HG02973 (cell line): ENCODE data around the gene FAM78A.
"Not testable (repeated sequence)": the region's sequence is repeated elsewhere in the genome, so short reads cannot be mapped to it uniquely, and the experiment has no call there.

Source experiments
- ATAC-seq: cut with Tn5 transposase; IDR thresholded peaks from one replicate; pipeline ENCODE4 v1.9.1; 2021; ENCODE audit warnings: moderate library complexity; ENCODE audit not compliant: unreplicated experiment

FAM78A gene

GRCh38 chr9:131216806-131217205, 59.5 kb downstream of the FAM78A start:
- ATAC-seq, result no peak

DNA sequence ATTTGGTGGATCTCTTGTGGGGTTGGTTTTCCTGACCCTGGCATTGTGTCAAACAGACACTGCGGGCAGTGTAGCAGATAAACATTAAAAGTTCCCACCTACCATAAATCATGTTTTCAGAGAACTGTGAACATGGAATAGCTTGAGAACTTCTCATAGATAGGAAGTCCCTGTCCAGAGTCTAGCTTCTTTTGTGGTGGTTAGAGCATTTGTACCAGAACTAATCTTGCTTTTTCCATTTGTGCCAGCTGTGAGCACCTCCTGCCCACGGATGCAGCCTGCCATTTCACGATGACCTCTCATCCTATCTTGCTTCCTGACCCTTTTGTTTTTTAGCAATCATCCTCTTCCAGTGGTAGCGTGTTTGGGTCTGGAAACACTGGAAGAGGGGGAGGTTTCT, 61.4 kb downstream of the FAM78A start:
- ATAC-seq, result no peak

DNA sequence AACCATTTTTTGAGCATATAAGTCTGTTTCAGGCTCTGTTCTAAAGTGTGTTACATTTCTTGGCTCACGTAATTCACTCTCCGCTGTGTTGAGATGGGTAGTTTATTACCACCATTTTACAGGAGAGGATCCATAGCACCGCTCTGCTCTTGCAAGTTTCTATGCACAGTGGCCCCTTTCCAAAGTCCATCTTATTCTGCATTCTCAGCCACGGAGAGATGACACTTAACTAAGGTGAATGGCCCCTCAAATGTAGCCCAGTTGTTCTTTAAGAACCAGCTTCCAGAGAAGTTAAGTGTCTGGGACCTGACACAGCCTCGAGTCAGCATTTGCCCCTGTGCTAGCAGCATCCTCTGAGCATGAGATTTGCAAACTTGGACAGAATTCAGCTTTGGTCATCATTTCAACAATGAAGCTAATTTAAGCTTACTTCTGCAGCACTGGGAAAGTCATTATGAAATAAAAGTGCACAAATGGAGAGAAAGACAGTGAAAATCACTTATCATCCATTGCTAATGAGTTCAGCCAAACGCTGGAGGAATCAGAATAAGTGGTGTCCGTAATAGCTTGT, 61.9 kb downstream of the FAM78A start:
- no peak for ATAC-seq

DNA sequence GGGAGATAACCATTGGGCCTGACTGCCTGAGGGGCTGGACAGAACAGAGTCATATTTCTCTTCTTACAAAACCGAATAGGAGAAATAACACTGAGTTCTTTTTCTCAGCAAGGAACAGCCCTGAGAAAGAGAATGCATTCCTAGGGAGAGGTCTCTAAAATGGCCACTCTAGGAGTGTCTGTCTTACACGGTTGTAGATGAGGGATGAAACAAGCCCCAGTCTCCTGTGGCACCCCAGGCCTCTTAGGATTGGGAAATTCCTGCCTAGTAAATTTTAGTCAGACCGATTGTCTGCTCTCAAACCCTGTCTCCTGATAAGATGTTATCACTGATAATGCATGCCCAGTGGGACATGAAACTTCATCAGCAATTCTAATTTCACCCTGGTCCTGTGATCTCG, 64.4 kb downstream of the FAM78A start:
- ATAC-seq, result not testable (repeated sequence)
